Measurements from ENCODE around the gene CTNNBL1.

The CTNNBL1 gene

GRCh38 chr20:37864298-37864697, 170.5 kb downstream of the CTNNBL1 start:
- DNase-seq = no peak

GRCh38 chr20:37866051-37866450, 172.2 kb downstream of the CTNNBL1 start:
- DNase-seq = no peak

GRCh38 chr20:37867289-37868195, 173.7 kb downstream of the CTNNBL1 start:
- DNase-seq = no peak

- DNase-seq = no peak
Measured at GRCh38 chr20:37868851-37869333, 175.1 kb downstream of the CTNNBL1 start.

- DNase-seq = no peak
Measured at GRCh38 chr20:37869334-37869861, 175.6 kb downstream of the CTNNBL1 start.

- DNase-seq = no peak
Measured at GRCh38 chr20:37870294-37870693, 176.5 kb downstream of the CTNNBL1 start.

- DNase-seq = no peak
Measured at GRCh38 chr20:37871751-37872150, 177.9 kb downstream of the CTNNBL1 start.

- no peak for DNase-seq
Measured at GRCh38 chr20:37872161-37872560, 178.3 kb downstream of the CTNNBL1 start.

- no peak for DNase-seq
Measured at GRCh38 chr20:37873884-37874283, 180.1 kb downstream of the CTNNBL1 start.

- no peak for DNase-seq
Measured at GRCh38 chr20:37875460-37876175, 181.8 kb downstream of the CTNNBL1 start.

- DNase-seq = no peak
Measured at GRCh38 chr20:37876863-37877262, 183.0 kb downstream of the CTNNBL1 start.

GRCh38 chr20:37877832-37878772, 184.3 kb downstream of the CTNNBL1 start:
- no peak for DNase-seq

GRCh38 chr20:37878835-37879599, 185.2 kb downstream of the CTNNBL1 start:
- no peak for DNase-seq

- no peak for DNase-seq
Measured at GRCh38 chr20:37879843-37880242, 186.0 kb downstream of the CTNNBL1 start.

- DNase-seq = no peak
Measured at GRCh38 chr20:37880726-37881591, 187.1 kb downstream of the CTNNBL1 start.

- no peak for DNase-seq
Measured at GRCh38 chr20:37881601-37882343, 187.9 kb downstream of the CTNNBL1 start.

GRCh38 chr20:37882961-37883712, 189.3 kb downstream of the CTNNBL1 start:
- DNase-seq = no peak

GRCh38 chr20:37885042-37885441, 191.2 kb downstream of the CTNNBL1 start:
- no peak for DNase-seq

All from stimulated activated CD8-positive, alpha-beta memory T cell treated with anti-CD3 and anti-CD28 coated beads, Interleukin-4, amount 100 ng/mL, for 48 hours (primary cell).